ENCODE data around the gene SH2D5. TPM values are rescaled to one million over a fixed set of nuclear protein-coding genes. Genes with fewer than 3 reads are reported as not detected.

SH2D5 gene
- total RNA-seq, 1 experiment from 2014 or later: 8.7 TPM

- Histone ChIP-seq H4K91ac (ENCODE audit: insufficient read length, low read depth, low read length) (no peak overlapping the region), H2BK15ac (ENCODE audit: low read depth, low read length) (no peak overlapping the region), H3K23me2 (ENCODE audit: insufficient read length, low read depth, low read length, poor library complexity, severe bottlenecking) (peaks cover 10% of the 10 kb centered on the region), H2BK5ac (ENCODE audit: insufficient read length, low read length) (no peak overlapping the region), H2BK12ac (ENCODE audit: insufficient read length, low read depth, low read length) (no peak overlapping the region), H3K14ac (ENCODE audit: insufficient read depth, low read length) (no peak overlapping the region), H3K79me2 (ENCODE audit: insufficient read depth, low read length) (no peaks in the 10 kb centered on the region), H3K4me2 (ENCODE audit: insufficient read depth, insufficient read length, low read length) (no peak overlapping the region), H3K9ac (ENCODE audit: extremely low read depth, insufficient read length, low read length) (no peak overlapping the region), H3K4me1 (ENCODE audit: insufficient read depth, low read length) (no peaks in the 10 kb centered on the region), H3K9me3 (ENCODE audit: control insufficient read depth, low read depth, low read length) (no peaks in the 10 kb centered on the region), H4K20me1 (ENCODE audit: control insufficient read depth, insufficient read depth, insufficient read length) (no peaks in the 10 kb centered on the region), H2BK20ac (ENCODE audit: low read depth, low read length, poor library complexity, severe bottlenecking) (no peak overlapping the region), H2AFZ (ENCODE audit: low read length) (no peak overlapping the region), H4K5ac (ENCODE audit: insufficient read length, low read depth, low read length) (no peak overlapping the region), H3T11ph (ENCODE audit: low read length) (no peak overlapping the region), H3K56ac (ENCODE audit: insufficient read length, low read depth, low read length) (no peak overlapping the region), H3K4ac (ENCODE audit: low read depth, low read length) (no peak overlapping the region), H3K18ac (ENCODE audit: insufficient read length, low read depth, low read length) (no peak overlapping the region), H3K27ac (ENCODE audit: insufficient read length, low read depth, low read length) (no peak overlapping the region), H4K8ac (replicated peaks; ENCODE audit: insufficient read length, low read depth, low read length) (no peak overlapping the region), H3K27me3 (ENCODE audit: insufficient read depth, low read length) (no peaks in the 10 kb centered on the region), H2AK5ac (ENCODE audit: insufficient read length, low read length) (no peak overlapping the region), H3K23ac (ENCODE audit: insufficient read length, low read depth, low read length) (no peak overlapping the region), H2BK120ac (ENCODE audit: low read depth, low read length, poor library complexity, severe bottlenecking) (no peak overlapping the region), H3K79me1 (ENCODE audit: insufficient read depth, low read depth, low read length, poor library complexity, severe bottlenecking) (no peaks in the 10 kb centered on the region)
- no CpG with 5 or more reads among the region's 18 CpGs for WGBS (ENCODE audit: extremely low coverage, insufficient read length, low lambda C conversion rate)
- Mint-ChIP-seq H3K4me3 (no peak overlapping the region), H3K4me1 (peaks cover 9 to 17% of the 10 kb centered on the region in 2 experiments; a peak in 3 of 4 replicates), H3K36me3 (ENCODE audit: insufficient read depth in 1 of 3, low read depth in 3 of 3) (peaks cover 0 to 6% (median 3%) of the 10 kb centered on the region in 3 experiments; a peak in 4 of 7 replicates), H3K27me3 (ENCODE audit: low read depth) (peaks cover 14% of the 10 kb centered on the region), H3K27ac (no peak overlapping the region), H3K9me3 (no peaks in the 10 kb centered on the region)
- TF ChIP-seq CTCF (conservative IDR thresholded peaks at IDR 0.05): no peak
- no peak for DNase-seq
These were observed 34.1 kb downstream of the SH2D5 start for GRCh38 chr1:20698195-20698910.

All from H9 (cell line).